ENCODE data around the gene U2AF2. TPM values are rescaled to one million over a fixed set of nuclear protein-coding genes. Genes with fewer than 3 reads are reported as not detected.

The U2AF2 gene
- total RNA-seq, 1 donor from 2014 or later: 365 TPM

DNA sequence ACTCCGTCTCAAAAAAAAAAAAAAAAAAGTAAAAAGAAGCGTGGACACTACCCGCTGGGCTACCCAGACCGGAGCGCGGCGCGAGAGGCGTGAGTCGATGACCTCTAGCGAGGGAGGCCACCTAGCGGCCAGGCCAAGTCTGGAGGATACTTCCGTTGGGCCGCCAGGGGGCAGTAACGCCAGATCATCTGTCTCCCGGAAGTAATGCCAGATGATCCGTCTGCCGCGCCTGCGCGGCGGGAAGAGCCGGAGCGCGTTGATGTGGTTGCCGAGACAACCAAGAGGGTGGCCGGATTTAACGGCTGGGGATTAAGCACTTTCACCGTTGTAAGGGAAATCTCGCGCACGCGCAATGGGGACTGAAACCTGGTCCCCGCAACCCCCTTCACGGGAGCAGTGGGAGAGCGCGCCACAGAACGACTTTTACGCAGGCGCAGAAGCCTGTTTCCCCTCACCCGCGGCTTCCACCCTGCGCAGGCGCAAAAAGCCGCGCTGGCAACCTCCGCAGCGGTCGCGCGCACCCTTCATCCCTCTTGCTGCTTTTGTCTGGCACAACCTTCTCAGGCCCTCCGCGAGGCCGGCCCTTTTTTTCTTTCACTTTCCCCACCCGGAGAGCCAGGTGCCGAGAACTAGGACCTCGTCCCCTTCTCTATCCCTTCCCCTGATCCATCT is 1.0 kb upstream of the U2AF2 start:
- Mint-ChIP-seq H3K4me3 (peak overlapping the region; percentile 95), H3K27me3 (ENCODE audit: low read depth) (peaks cover 9% of the 10 kb centered on the region), H3K4me1 (peaks cover 27% of the 10 kb centered on the region), H3K9me3 (no peaks in the 10 kb centered on the region), H3K27ac (ENCODE audit: unreplicated experiment) (peak overlapping the region; percentile 99), H3K36me3 (ENCODE audit: low read depth) (no peaks in the 10 kb centered on the region)
- TF ChIP-seq, protein P1, sequence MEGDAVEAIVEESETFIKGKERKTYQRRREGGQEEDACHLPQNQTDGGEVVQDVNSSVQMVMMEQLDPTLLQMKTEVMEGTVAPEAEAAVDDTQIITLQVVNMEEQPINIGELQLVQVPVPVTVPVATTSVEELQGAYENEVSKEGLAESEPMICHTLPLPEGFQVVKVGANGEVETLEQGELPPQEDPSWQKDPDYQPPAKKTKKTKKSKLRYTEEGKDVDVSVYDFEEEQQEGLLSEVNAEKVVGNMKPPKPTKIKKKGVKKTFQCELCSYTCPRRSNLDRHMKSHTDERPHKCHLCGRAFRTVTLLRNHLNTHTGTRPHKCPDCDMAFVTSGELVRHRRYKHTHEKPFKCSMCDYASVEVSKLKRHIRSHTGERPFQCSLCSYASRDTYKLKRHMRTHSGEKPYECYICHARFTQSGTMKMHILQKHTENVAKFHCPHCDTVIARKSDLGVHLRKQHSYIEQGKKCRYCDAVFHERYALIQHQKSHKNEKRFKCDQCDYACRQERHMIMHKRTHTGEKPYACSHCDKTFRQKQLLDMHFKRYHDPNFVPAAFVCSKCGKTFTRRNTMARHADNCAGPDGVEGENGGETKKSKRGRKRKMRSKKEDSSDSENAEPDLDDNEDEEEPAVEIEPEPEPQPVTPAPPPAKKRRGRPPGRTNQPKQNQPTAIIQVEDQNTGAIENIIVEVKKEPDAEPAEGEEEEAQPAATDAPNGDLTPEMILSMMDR (conservative IDR thresholded peaks at IDR 0.05): peak; percentile 100
- DNase-seq (ENCODE audit: low read depth, low spot score): peak; percentile 98

DNA sequence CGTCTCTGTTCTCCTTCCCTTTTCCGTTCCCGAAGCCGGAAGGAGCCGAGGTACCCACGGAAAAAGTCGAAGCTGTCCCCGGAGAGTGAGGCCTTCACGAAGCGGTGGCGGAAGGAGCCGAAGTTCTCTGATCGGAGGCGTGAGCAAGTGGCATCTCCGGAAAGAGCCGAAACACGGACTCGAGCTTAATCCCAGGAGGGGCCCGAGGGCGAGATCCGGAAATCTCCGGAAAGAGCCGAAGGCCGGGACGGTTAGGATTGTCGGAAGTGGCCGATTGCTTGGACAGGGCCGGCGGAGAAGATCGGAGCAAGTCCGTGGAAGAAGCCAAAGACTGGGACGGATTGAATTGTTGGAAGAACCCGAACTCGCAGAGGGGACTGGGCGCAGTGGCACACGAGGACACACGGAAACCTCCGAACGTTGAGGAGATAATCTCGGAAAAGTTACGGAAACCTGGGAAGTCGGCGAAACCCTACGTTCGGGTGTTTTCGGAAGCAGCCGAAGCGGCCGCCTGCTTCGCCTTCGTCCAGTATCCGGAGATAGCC is 440 bp upstream of the U2AF2 start:
- Mint-ChIP-seq H3K9me3 (no peaks in the 10 kb centered on the region), H3K36me3 (ENCODE audit: low read depth) (peaks cover 1% of the 10 kb centered on the region), H3K27ac (ENCODE audit: unreplicated experiment) (peak overlapping the region; percentile 99), H3K4me3 (peak overlapping the region; percentile 95), H3K27me3 (ENCODE audit: low read depth) (peaks cover 9% of the 10 kb centered on the region), H3K4me1 (peaks cover 27% of the 10 kb centered on the region)
- peak; percentile 98 for DNase-seq (ENCODE audit: low read depth, low spot score)
- TF ChIP-seq, protein P1 (conservative IDR thresholded peaks at IDR 0.05): no peak

DNA sequence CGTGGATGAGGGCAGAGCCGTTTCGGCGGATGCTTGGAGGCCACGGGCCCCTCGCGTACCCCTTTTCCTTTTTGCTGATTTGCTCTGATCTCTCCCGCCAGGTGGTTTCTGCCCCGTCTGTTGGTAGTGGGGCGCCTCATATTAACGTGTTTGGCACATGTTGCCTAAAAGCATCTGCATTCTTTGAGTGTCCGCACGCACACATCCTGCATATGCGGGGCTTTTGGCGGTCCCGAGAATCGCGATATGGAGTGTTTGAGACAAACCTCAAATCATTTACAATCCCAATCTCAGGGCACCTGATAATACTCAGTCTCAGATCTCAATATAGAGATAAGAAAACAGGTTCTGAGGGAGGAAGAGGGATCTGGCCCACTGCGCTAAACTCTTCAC is 809 bp downstream of the U2AF2 start:
- Mint-ChIP-seq H3K27me3 (ENCODE audit: low read depth) (peaks cover 9% of the 10 kb centered on the region), H3K36me3 (ENCODE audit: low read depth) (peaks cover 3% of the 10 kb centered on the region), H3K27ac (ENCODE audit: unreplicated experiment) (peak overlapping the region; percentile 98), H3K4me1 (peaks cover 27% of the 10 kb centered on the region), H3K4me3 (peak overlapping the region; percentile 92), H3K9me3 (no peaks in the 10 kb centered on the region)
- DNase-seq (ENCODE audit: low read depth, low spot score): no peak
- TF ChIP-seq, protein P1 (conservative IDR thresholded peaks at IDR 0.05): no peak

DNA sequence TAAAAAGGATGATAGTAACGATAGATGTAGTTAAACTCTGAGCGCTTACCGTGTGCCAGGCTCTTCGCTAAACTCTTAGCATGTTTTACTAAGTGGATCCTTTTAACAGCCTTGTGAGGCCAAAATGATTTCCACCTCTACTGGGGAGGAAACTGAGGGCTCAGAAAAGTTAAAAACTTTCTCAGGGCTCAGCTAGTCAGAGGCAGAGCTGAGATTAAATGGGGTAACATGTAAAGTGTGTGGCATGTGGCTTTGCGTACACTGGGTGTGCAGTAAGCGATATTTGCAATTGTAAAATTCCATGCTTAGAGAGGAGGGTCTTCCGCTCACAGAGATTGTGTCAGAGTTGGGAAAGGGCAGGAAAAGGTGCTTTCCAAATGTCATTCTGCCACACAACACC is 1.7 kb downstream of the U2AF2 start:
- Mint-ChIP-seq H3K27ac (ENCODE audit: unreplicated experiment) (no peak overlapping the region), H3K36me3 (ENCODE audit: low read depth) (peaks cover 3% of the 10 kb centered on the region), H3K27me3 (ENCODE audit: low read depth) (peaks cover 9% of the 10 kb centered on the region), H3K9me3 (no peaks in the 10 kb centered on the region), H3K4me1 (peaks cover 27% of the 10 kb centered on the region), H3K4me3 (peak overlapping the region; percentile 92)
- TF ChIP-seq, protein P1 (conservative IDR thresholded peaks at IDR 0.05): no peak
- no peak for DNase-seq (ENCODE audit: low read depth, low spot score)

DNA sequence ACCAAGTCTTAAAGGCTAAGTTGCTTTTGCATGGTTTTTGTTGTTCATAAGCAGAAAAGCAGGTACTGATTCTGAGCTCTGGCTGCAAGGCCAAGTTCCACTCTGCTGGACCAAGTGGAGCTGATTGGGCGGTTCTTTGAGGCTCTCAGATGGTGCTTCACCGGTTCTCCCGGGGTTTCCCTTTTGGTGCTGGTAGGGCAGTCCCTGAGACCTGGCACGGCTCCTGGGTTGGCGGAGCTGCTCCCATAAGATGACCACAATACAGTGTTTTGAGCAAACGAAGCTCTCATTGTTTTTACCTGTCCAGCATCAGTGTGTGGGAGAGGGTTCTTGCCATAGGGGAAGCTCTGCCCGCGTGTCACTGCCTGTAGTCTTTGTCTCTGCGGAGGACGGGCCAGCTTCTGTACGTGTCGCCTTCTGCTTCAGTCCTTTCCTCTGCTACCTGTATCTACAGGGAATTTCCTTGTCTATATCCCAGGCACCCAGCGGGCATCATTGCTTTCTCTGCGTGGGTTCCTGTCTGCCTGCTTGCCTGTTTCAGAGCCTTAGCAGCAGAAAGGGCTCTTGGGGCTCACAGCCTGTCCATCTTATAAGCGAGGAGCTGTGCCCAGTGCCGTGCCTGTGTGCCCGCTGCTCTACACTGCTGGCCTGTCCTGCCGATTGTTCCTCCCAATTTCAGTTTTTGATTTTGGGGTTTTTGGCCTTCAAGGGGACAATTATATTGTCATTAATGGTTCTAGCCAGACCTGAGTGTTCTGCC is 2.3 kb downstream of the U2AF2 start:
- peaks cover 9% of the 10 kb centered on the region for H3K27me3 Mint-ChIP-seq (ENCODE audit: low read depth)
- no peak for DNase-seq (ENCODE audit: low read depth, low spot score)
- H3K9me3 Mint-ChIP-seq: no peaks in the 10 kb centered on the region
- peaks cover 27% of the 10 kb centered on the region for H3K4me1 Mint-ChIP-seq
- TF ChIP-seq, protein P1 (conservative IDR thresholded peaks at IDR 0.05): no peak
- peaks cover 6% of the 10 kb centered on the region for H3K36me3 Mint-ChIP-seq (ENCODE audit: low read depth)
- H3K27ac Mint-ChIP-seq (ENCODE audit: unreplicated experiment): no peak overlapping the region
- H3K4me3 Mint-ChIP-seq: peak overlapping the region; percentile 92
